ENCODE results near the gene PI4KA.

The PI4KA gene

GRCh38 chr22:20885557-20886323, 27.1 kb upstream of the PI4KA start:
- Mint-ChIP-seq H3K4me3 (no peak overlapping the region), H3K4me1 (peaks cover 6% of the 10 kb centered on the region), H3K27ac (peak overlapping the region in 1 of 2 donors; percentile 81), H3K9me3 (no peaks in the 10 kb centered on the region), H3K27me3 (no peaks in the 10 kb centered on the region)
- DNase-seq (peak; percentile 12 to 36), ATAC-seq (peak; percentile 69)

DNA sequence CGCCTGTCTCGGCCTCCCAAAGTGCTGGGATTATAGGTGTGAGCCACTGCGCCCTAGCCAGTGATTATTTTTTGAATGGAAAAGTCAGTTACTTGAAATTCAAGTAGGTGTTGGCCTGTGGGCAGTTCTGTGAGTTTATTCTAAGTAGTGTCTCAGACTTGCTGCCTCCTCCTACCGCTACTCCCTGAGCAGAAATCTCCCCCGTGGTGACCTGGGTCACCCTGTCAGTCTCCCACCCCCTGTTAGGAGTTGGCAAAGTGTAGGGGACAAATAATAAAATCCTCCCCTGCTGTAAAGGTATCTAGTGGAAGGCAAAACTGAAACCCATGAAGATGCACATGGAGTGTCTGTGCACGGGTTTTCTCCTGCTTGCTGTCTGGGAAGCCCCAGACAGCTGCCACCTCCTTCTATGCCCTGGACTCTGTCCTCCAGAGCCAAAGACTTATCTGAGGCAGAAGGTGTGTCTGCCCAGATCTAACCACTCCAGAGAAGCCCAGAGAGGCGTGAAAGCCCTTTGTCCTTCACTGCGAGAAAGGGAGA, 26.5 kb upstream of the PI4KA start:
- H3K27ac Mint-ChIP-seq, result peak overlapping the region in 1 of 2 donors; percentile 81
- H3K9me3 Mint-ChIP-seq, result no peaks in the 10 kb centered on the region
- no peaks in the 10 kb centered on the region for H3K27me3 Mint-ChIP-seq
- DNase-seq, result no peak
- H3K4me1 Mint-ChIP-seq, result peaks cover 6% of the 10 kb centered on the region
- H3K4me3 Mint-ChIP-seq, result no peak overlapping the region
- ATAC-seq, result no peak

DNA sequence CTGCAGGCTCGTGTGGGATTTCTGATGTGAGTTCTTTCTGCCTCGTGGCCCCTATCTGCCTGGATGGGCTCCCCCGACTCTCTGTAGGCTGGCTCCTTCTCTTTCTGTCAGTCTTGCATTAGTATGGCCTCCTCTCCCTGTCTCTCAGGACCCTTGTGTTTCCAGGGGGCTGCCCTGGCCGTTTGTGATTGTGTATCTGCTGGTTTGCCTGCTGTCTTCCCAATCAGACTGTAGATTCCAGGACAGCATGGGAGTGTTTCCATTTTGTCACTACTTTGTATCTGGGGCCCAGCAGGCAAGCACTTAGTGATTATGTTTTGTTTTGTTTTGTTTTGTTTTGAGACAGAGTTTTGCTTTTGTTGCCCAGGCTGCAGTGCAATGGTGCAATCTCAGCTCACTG, 25.8 kb upstream of the PI4KA start:
- peaks cover 6% of the 10 kb centered on the region for H3K4me1 Mint-ChIP-seq
- peak overlapping the region; percentile 32 to 76 for H3K27ac Mint-ChIP-seq

GRCh38 chr22:20882855-20883254, 24.2 kb upstream of the PI4KA start:
- DNase-seq (no peak), ATAC-seq (no peak)
- no peaks in the 10 kb centered on the region for H3K27me3 Mint-ChIP-seq
- no peaks in the 10 kb centered on the region for H3K9me3 Mint-ChIP-seq
- H3K27ac Mint-ChIP-seq, result no peak overlapping the region
- H3K4me3 Mint-ChIP-seq, result no peak overlapping the region
- peaks cover 6% of the 10 kb centered on the region for H3K4me1 Mint-ChIP-seq

More for the DNA sequence above, 25.8 kb upstream of the PI4KA start:
- H3K4me3 Mint-ChIP-seq, result no peak overlapping the region
- no peaks in the 10 kb centered on the region for H3K9me3 Mint-ChIP-seq
- no peaks in the 10 kb centered on the region for H3K27me3 Mint-ChIP-seq
- ATAC-seq (no peak), DNase-seq (no peak)

- Mint-ChIP-seq H3K4me1 (peaks cover 6% of the 10 kb centered on the region), H3K27ac (peak overlapping the region in 1 of 2 donors; percentile 40), H3K27me3 (no peaks in the 10 kb centered on the region), H3K9me3 (no peaks in the 10 kb centered on the region), H3K4me3 (no peak overlapping the region)
- ATAC-seq (no peak), DNase-seq (no peak)
Measured at GRCh38 chr22:20881869-20882815, 23.5 kb upstream of the PI4KA start.

DNA sequence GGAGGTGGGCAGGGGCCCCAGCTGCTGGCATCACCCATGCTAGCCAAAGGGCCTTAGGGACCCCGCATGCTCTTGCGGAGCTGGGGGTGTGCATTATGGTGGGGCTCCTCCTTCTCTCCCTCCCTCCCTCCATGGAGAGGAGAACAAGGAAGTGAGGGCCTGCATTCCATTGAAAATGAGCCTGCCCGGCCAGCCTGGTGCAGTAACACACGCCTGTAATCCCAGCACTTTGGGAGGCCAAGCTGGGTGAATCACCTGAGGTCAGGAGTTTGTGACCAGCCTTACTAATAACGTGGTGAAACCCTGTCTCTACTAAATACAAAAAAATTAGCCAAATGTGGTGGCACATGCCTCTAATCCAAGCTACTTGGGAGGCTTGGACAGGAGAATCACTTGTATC, 22.6 kb upstream of the PI4KA start:
- Mint-ChIP-seq H3K27ac (no peak overlapping the region), H3K9me3 (no peaks in the 10 kb centered on the region), H3K4me3 (no peak overlapping the region), H3K27me3 (no peaks in the 10 kb centered on the region), H3K4me1 (peaks cover 6% of the 10 kb centered on the region)
- no peak for DNase-seq
- ATAC-seq, result no peak

DNA sequence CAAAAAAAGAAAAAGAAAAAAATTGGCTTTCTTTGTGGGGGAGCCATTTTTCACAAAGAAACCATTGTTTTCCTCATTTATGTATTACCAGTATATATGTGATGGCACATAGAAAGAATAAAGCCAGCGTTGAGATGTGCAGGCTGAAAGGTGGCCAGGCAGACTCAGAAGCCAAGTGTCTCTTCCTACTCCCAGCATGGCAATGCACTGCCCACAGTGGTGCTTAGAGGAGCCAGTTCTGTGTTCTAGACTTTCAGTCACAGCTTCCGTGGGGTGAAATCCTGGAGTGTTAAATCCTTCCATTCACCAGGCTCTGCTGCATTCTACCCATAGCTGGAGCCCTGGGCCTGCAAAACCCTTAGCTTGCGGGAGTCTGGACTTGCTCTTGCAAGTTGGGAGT, 19.1 kb upstream of the PI4KA start:
- Mint-ChIP-seq H3K4me3 (no peak overlapping the region), H3K9me3 (no peaks in the 10 kb centered on the region), H3K27me3 (no peaks in the 10 kb centered on the region), H3K27ac (peak overlapping the region in 1 of 2 donors; percentile 64), H3K4me1 (no peaks in the 10 kb centered on the region)
- DNase-seq (no peak), ATAC-seq (no peak)

- H3K4me1 Mint-ChIP-seq, result no peaks in the 10 kb centered on the region
- no peaks in the 10 kb centered on the region for H3K9me3 Mint-ChIP-seq
- no peak for ATAC-seq
- peak overlapping the region in 1 of 2 donors; percentile 5 for H3K27ac Mint-ChIP-seq
- H3K27me3 Mint-ChIP-seq, result no peaks in the 10 kb centered on the region
- H3K4me3 Mint-ChIP-seq, result no peak overlapping the region
- no peak for DNase-seq
Measured at GRCh38 chr22:20875296-20875695, 16.7 kb upstream of the PI4KA start.

GRCh38 chr22:20873214-20873613, 14.6 kb upstream of the PI4KA start:
- no peaks in the 10 kb centered on the region for H3K27me3 Mint-ChIP-seq
- ATAC-seq (no peak), DNase-seq (no peak)
- no peaks in the 10 kb centered on the region for H3K4me1 Mint-ChIP-seq
- H3K4me3 Mint-ChIP-seq, result no peak overlapping the region
- no peaks in the 10 kb centered on the region for H3K9me3 Mint-ChIP-seq
- peak overlapping the region in 1 of 2 donors; percentile 16 for H3K27ac Mint-ChIP-seq

- Mint-ChIP-seq H3K27me3 (no peaks in the 10 kb centered on the region), H3K4me3 (no peak overlapping the region), H3K9me3 (no peaks in the 10 kb centered on the region), H3K27ac (no peak overlapping the region), H3K4me1 (peaks cover 20% of the 10 kb centered on the region)
- no peak for DNase-seq
- no peak for ATAC-seq
Measured at GRCh38 chr22:20869234-20869633, 10.6 kb upstream of the PI4KA start.

GRCh38 chr22:20868025-20868962, 9.7 kb upstream of the PI4KA start:
- Mint-ChIP-seq H3K4me1 (peaks cover 30% of the 10 kb centered on the region), H3K27ac (no peak overlapping the region)

GRCh38 chr22:20867179-20868024, 8.8 kb upstream of the PI4KA start:
- Mint-ChIP-seq H3K9me3 (no peaks in the 10 kb centered on the region), H3K27ac (peak overlapping the region in 1 of 2 donors; percentile 75), H3K27me3 (no peaks in the 10 kb centered on the region), H3K4me3 (no peak overlapping the region), H3K4me1 (peaks cover 38% of the 10 kb centered on the region)
- ATAC-seq (peak; percentile 26), DNase-seq (no peak)

More at GRCh38 chr22:20868025-20868962, 9.7 kb upstream of the PI4KA start:
- DNase-seq (no peak), ATAC-seq (no peak)
- H3K27me3 Mint-ChIP-seq, result no peaks in the 10 kb centered on the region
- no peaks in the 10 kb centered on the region for H3K9me3 Mint-ChIP-seq
- no peak overlapping the region for H3K4me3 Mint-ChIP-seq

GRCh38 chr22:20866736-20867135, 8.1 kb upstream of the PI4KA start:
- H3K27me3 Mint-ChIP-seq, result no peaks in the 10 kb centered on the region
- H3K27ac Mint-ChIP-seq, result no peak overlapping the region
- DNase-seq, result no peak
- no peak for ATAC-seq
- H3K4me3 Mint-ChIP-seq, result no peak overlapping the region
- H3K4me1 Mint-ChIP-seq, result peaks cover 45% of the 10 kb centered on the region
- no peaks in the 10 kb centered on the region for H3K9me3 Mint-ChIP-seq

DNA sequence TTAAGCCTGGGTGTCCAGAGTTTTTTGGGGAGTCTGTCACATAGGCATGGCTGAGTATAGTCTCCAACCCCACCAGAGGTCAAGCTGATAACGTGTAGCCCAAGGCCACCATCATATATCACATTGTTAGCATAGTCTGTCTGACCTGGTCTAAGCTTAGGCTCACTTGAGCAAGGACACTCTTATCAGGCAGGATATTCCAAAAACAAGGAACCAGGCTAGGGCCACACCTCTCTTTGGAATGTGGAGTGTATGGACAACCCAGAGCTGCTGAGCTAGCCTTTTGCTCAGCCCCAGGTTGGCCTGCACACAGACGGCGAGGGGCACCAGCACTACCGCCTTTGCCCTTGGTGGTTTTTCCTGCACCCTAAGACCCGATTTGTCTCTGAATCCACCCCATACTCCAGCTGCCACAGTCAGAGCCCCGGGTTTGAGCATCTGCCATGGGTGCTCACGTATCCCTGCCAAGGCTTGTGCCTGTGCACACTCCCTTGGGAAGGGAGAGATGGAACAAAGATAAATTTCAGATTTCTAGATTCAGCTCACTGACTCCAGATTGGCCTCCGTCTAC, 7.3 kb upstream of the PI4KA start:
- Mint-ChIP-seq H3K4me1 (peaks cover 53% of the 10 kb centered on the region), H3K4me3 (no peak overlapping the region), H3K9me3 (no peaks in the 10 kb centered on the region), H3K27me3 (no peaks in the 10 kb centered on the region), H3K27ac (no peak overlapping the region)
- DNase-seq (no peak), ATAC-seq (no peak)
